Endothelial cell of umbilical vein (primary cell): ENCODE results near the gene TPSB2. TPM values are rescaled to one million over a fixed set of nuclear protein-coding genes. Genes with fewer than 3 reads are reported as not detected.

Experiments used
- BruUV-seq: library from RNA; stranded (reverse); fragments of 400-500 nt; replicated peaks from 2 replicates; lab custom pipeline; 2021; lab: Mats Ljungman, UMichigan
- CTCF ChIA-PET: fragments of 300-600, 350-600 bp; sonication (Branson Sonifier 250); formaldehyde crosslinking; loops from one replicate; lab custom pipeline; 2021; ENCODE audit warnings: antibody characterized with exemption, inconsistent platforms; lab: Charles Lee
- POLR2A ChIA-PET: fragments of 300-600, 350-600 bp; sonication (Branson Sonifier 250); formaldehyde crosslinking; loops from one replicate; lab custom pipeline; 2021; ENCODE audit warnings: antibody characterized with exemption, inconsistent platforms; lab: Charles Lee
- DNase-seq: peaks from one replicate; pipeline ENCODE4 v3.0.0-alpha.2; 2011; ENCODE audit warnings: low read depth, low spot score
- FAIRE-seq: peaks from 2 replicates; lab custom pipeline; 2011; peaks lifted over from hg19 to GRCh38; lab: Jason Lieb, UNC
- H2AFZ ChIP-seq: 2 replicates; pipeline ENCODE4 v1.6.0; 2012; ENCODE audit warnings: low read depth, low read length, control low read depth, inconsistent platforms
- H3K27ac ChIP-seq: 2 replicates; pipeline ENCODE4 v1.5.1; 2011; ENCODE audit warnings: low read depth, mild to moderate bottlenecking, control low read depth, low read length, moderate library complexity; ENCODE audit not compliant: insufficient read depth
- H3K27me3 ChIP-seq, 2 experiments: 2 replicates each; pipeline versions ENCODE4 v1.6.0 to v1.6.1; 2011; ENCODE audit warnings: low read length in 2 of 2, mixed read lengths in 1 of 2; ENCODE audit not compliant: control insufficient read depth in 2 of 2, insufficient read depth in 2 of 2
- H3K36me3 ChIP-seq, 2 experiments: 2 replicates in 1 of 2; 3 replicates in 1 of 2; pipeline ENCODE4 v1.5.1; 2011; ENCODE audit warnings: low read length in 2 of 2, mild to moderate bottlenecking in 1 of 2, moderate library complexity in 1 of 2; ENCODE audit not compliant: control insufficient read depth in 2 of 2, insufficient read depth in 2 of 2; ENCODE audit errors: extremely low read depth in 1 of 2
- H3K4me1 ChIP-seq: 3 replicates; pipeline ENCODE4 v1.5.1; 2011; ENCODE audit warnings: mild to moderate bottlenecking, low read length; ENCODE audit not compliant: control insufficient read depth, insufficient read depth; ENCODE audit errors: extremely low read depth
- H3K4me2 ChIP-seq: 2 replicates; pipeline ENCODE4 v1.6.1; 2011; ENCODE audit warnings: low read length, control low read depth, mixed read lengths; ENCODE audit not compliant: insufficient read depth
- H3K4me3 ChIP-seq, 3 experiments: fragments of 200-600 bp in 1 of 3; sonication (generic), shearing (Covaris generic) in 1 of 3; replicated peaks in 1 of 3; 2 replicates each; pipeline ENCODE4 v1.5.1; 2011 to 2016; ENCODE audit warnings: control low read depth in 3 of 3, low read length in 3 of 3, mild to moderate bottlenecking in 2 of 3, inconsistent platforms in 1 of 3, low read depth in 1 of 3, moderate library complexity in 1 of 3; ENCODE audit not compliant: insufficient read depth in 1 of 3
- H3K79me2 ChIP-seq: 2 replicates; pipeline ENCODE4 v1.6.0; 2012; ENCODE audit warnings: low read length, inconsistent platforms; ENCODE audit not compliant: control insufficient read depth, insufficient read depth
- H3K9ac ChIP-seq: replicated peaks from 2 replicates; pipeline ENCODE3; 2011; ENCODE audit warnings: low read length, control low read depth; ENCODE audit not compliant: insufficient read depth; ENCODE audit errors: extremely low read depth
- H3K9me1 ChIP-seq: replicated peaks from 3 replicates; pipeline ENCODE4 v1.6.0; 2011; ENCODE audit warnings: mild to moderate bottlenecking, low read length; ENCODE audit not compliant: control insufficient read depth, insufficient read depth; ENCODE audit errors: extremely low read depth
- H3K9me3 ChIP-seq: replicated peaks from 2 replicates; pipeline ENCODE4 v1.5.1; 2012; ENCODE audit warnings: low read length, inconsistent platforms; ENCODE audit not compliant: control insufficient read depth, insufficient read depth
- H4K20me1 ChIP-seq: replicated peaks from 2 replicates; pipeline ENCODE3; 2011; ENCODE audit warnings: mild to moderate bottlenecking, low read length; ENCODE audit not compliant: control insufficient read depth, insufficient read depth; ENCODE audit errors: extremely low read depth
- CTCF ChIP-seq, 2 donors: IDR thresholded peaks; 1 replicate in 1 of 2; 2 replicates in 1 of 2; pipeline ENCODE4 v1.5.1; 2011; ENCODE audit warnings: low read length in 2 of 2, mild to moderate bottlenecking in 2 of 2, moderate library complexity in 2 of 2, control low read depth in 1 of 2, inconsistent platforms in 1 of 2, low read depth in 1 of 2; ENCODE audit not compliant: insufficient read depth in 1 of 2; ENCODE audit errors: extremely low read depth in 1 of 2
- EZH2 ChIP-seq: IDR thresholded peaks from 2 replicates; pipeline ENCODE4 v1.6.1; 2012; ENCODE audit warnings: borderline replicate concordance, low read depth, mild to moderate bottlenecking, moderate library complexity, low read length, inconsistent platforms; ENCODE audit not compliant: severe bottlenecking
- FOS ChIP-seq: IDR thresholded peaks from 2 replicates; pipeline ENCODE4 v1.6.1; 2011; ENCODE audit warnings: mild to moderate bottlenecking, low read length, moderate library complexity, borderline replicate concordance; ENCODE audit not compliant: insufficient read depth
- GATA2 ChIP-seq: IDR thresholded peaks from 2 replicates; pipeline ENCODE4 v1.7.0; 2011; ENCODE audit warnings: low read depth, mild to moderate bottlenecking, moderate library complexity, mixed read lengths, low read length; ENCODE audit not compliant: insufficient read length, insufficient read depth
- JUN ChIP-seq: IDR thresholded peaks from 2 replicates; pipeline ENCODE4 v1.6.1; 2011; ENCODE audit warnings: borderline replicate concordance, low read depth; ENCODE audit not compliant: insufficient read length, insufficient read depth
- MAX ChIP-seq: IDR thresholded peaks from 2 replicates; pipeline ENCODE4 v1.6.1; 2011; ENCODE audit not compliant: insufficient read depth, insufficient read length
- MYC ChIP-seq: IDR thresholded peaks from one replicate; pipeline ENCODE4 v1.6.1; 2011; ENCODE audit warnings: mild to moderate bottlenecking, low read depth, low read length
- POLR2A ChIP-seq: IDR thresholded peaks from 2 replicates; pipeline ENCODE4 v1.6.1; 2012; ENCODE audit warnings: low read depth, mild to moderate bottlenecking, control low read depth, low read length
- POLR2AphosphoS5 ChIP-seq: IDR thresholded peaks from 2 replicates; pipeline ENCODE4 v1.6.1; 2012; ENCODE audit warnings: low read depth, mild to moderate bottlenecking, control low read depth, low read length, moderate library complexity; ENCODE audit not compliant: insufficient read depth
- dilution Hi-C: fragments of 300-500 bp; cut with MboI; formaldehyde crosslinking; loops from one replicate; pipeline ENCODE4 v1.15.0; 2019; ENCODE audit warnings: low sequenced_read_pairs; ENCODE audit not compliant: extremely low pct_ligation_motif_present
- intact Hi-C: fragments of 100-400 bp; cut with micrococcal nuclease; formaldehyde crosslinking; loops from one replicate; pipeline ENCODE4 v1.10.0; 2022
- polyA plus RNA-seq, 4 experiments: library from polyadenylated mRNA; depleted of rRNA in 3 of 4; stranded (reverse) in 3 of 4; unstranded in 1 of 4; fragments of >200 nt; gene quantifications; 2 replicates each; pipeline versions ENCODE4 v1.2.1 to v1.2.3, GENCODE V29; 2011 to 2012; ENCODE audit warnings: missing spikeins in 1 of 4
- total RNA-seq: library from RNA; stranded (reverse); gene quantifications from 2 replicates; pipeline ENCODE4 v1.2.3, GENCODE V29; 2021

The TPSB2 gene
- total and polyA plus RNA-seq, 2 donors (not counting 3 experiments of a cell fraction or from before 2014, with no cell fraction given), result not detected

- H3K4me3 ChIP-seq, result no peak overlapping the region
- dilution Hi-C loops, result no loop called here
- no peaks in the 10 kb centered on the region for H3K27me3 ChIP-seq
- no peaks in the 10 kb centered on the region for H4K20me1 ChIP-seq
- CTCF ChIA-PET, result no interaction called here
- FAIRE-seq (no peak), DNase-seq (no peak)
- no peak overlapping the region for H2AFZ ChIP-seq
- TF ChIP-seq MYC (no peak), EZH2 (no peak), GATA2 (no peak), POLR2A (no peak)
- no TSS peak for BruUV-seq
- H3K27ac ChIP-seq, result no peak overlapping the region
- POLR2A ChIA-PET, result no interaction called here
- H3K79me2 ChIP-seq, result no peaks in the 10 kb centered on the region
- H3K4me2 ChIP-seq, result no peak overlapping the region
- no peaks in the 10 kb centered on the region for H3K9me1 ChIP-seq
- no peak overlapping the region for H3K9ac ChIP-seq
- no peaks in the 10 kb centered on the region for H3K4me1 ChIP-seq
- H3K36me3 ChIP-seq, result no peaks in the 10 kb centered on the region
- no peaks in the 10 kb centered on the region for H3K9me3 ChIP-seq
- intact Hi-C loops, result loop anchor here (2.0 kb wide), 1 partner anchor 42 kb away; no protein-coding TSS in a partner anchor
Measured at GRCh38 chr16:1216681-1217400, 13.1 kb downstream of the TPSB2 start.

- no peak overlapping the region for H3K4me3 ChIP-seq
- no TSS peak for BruUV-seq
- DNase-seq, result no peak
- H3K27me3 ChIP-seq, result no peaks in the 10 kb centered on the region
- no peaks in the 10 kb centered on the region for H4K20me1 ChIP-seq
- H3K27ac ChIP-seq, result no peak overlapping the region
- H3K4me2 ChIP-seq, result no peak overlapping the region
- H2AFZ ChIP-seq, result no peak overlapping the region
- H3K36me3 ChIP-seq, result no peaks in the 10 kb centered on the region
- ChIA-PET POLR2A (no interaction called here), CTCF (no interaction called here)
- H3K9me3 ChIP-seq, result no peaks in the 10 kb centered on the region
- no peaks in the 10 kb centered on the region for H3K9me1 ChIP-seq
- dilution Hi-C loops, result no loop called here
- TF ChIP-seq POLR2AphosphoS5 (no peak), CTCF (IDR thresholded peaks at IDR 0.05; ENCODE audit: extremely low read depth in 1 of 2, insufficient read depth in 1 of 2, low read depth in 1 of 2, low read length in 2 of 2) (no peak), MAX (no peak), MYC (no peak), FOS (no peak), GATA2 (no peak), EZH2 (no peak), JUN (no peak), POLR2A (no peak)
- no peak for FAIRE-seq
- intact Hi-C loops, result loop anchor here (2.0 kb wide), 1 partner anchor 41 kb away; no protein-coding TSS in a partner anchor
- no peak overlapping the region for H3K9ac ChIP-seq
- no peaks in the 10 kb centered on the region for H3K4me1 ChIP-seq
- H3K79me2 ChIP-seq, result no peaks in the 10 kb centered on the region
Measured at GRCh38 chr16:1216296-1216619, 13.7 kb downstream of the TPSB2 start.
